GM19035 (cell line): ENCODE results near the gene EIF5A.

Experiments used
- ATAC-seq: cut with Tn5 transposase; IDR thresholded peaks from one replicate; pipeline ENCODE4 v1.9.1; 2021; ENCODE audit not compliant: unreplicated experiment

EIF5A gene

GRCh38 chr17:7312432-7313087 lies 5.1 kb downstream of the EIF5A start:
- ATAC-seq: no peak

GRCh38 chr17:7313088-7313889 lies 5.9 kb downstream of the EIF5A start:
- no peak for ATAC-seq

GRCh38 chr17:7313890-7314718 lies 6.7 kb downstream of the EIF5A start:
- ATAC-seq: no peak

- ATAC-seq: peak; percentile 74
These were observed 7.5 kb downstream of the EIF5A start, which contains the start of gene GPS2 for GRCh38 chr17:7314719-7315569. TSS of gene GPS2 (minus strand) at chr17:7315360. CDS start at chr17:7315052, 308 bp downstream.

GRCh38 chr17:7315570-7316235 lies 8.3 kb downstream of the EIF5A start:
- no peak for ATAC-seq

- ATAC-seq: no peak
These were observed 9.9 kb downstream of the EIF5A start for GRCh38 chr17:7317161-7317803.

GRCh38 chr17:7318121-7318860 lies 10.9 kb downstream of the EIF5A start:
- no peak for ATAC-seq

GRCh38 chr17:7321466-7321865 lies 14.0 kb downstream of the EIF5A start:
- no peak for ATAC-seq

GRCh38 chr17:7322520-7323194 lies 15.2 kb downstream of the EIF5A start:
- ATAC-seq: no peak

GRCh38 chr17:7323731-7324437 lies 16.5 kb downstream of the EIF5A start:
- ATAC-seq: no peak

GRCh38 chr17:7324438-7324779 lies 17.0 kb downstream of the EIF5A start:
- no peak for ATAC-seq

- no peak for ATAC-seq
These were observed 17.7 kb downstream of the EIF5A start for GRCh38 chr17:7325031-7325528.

GRCh38 chr17:7326186-7326585 lies 18.8 kb downstream of the EIF5A start:
- no peak for ATAC-seq

GRCh38 chr17:7327056-7327455 lies 19.6 kb downstream of the EIF5A start:
- no peak for ATAC-seq

GRCh38 chr17:7327501-7327900 lies 20.1 kb downstream of the EIF5A start:
- no peak for ATAC-seq

GRCh38 chr17:7328009-7328408 lies 20.6 kb downstream of the EIF5A start:
- no peak for ATAC-seq

GRCh38 chr17:7328840-7329373 lies 21.5 kb downstream of the EIF5A start, which contains the start of gene NEURL4:
TSS of gene NEURL4 (minus strand) at chr17:7329335. CDS start at chr17:7329312, 23 bp downstream.
- ATAC-seq: peak; percentile 11
